OCI-LY7 (cell line): ENCODE measurements around the gene APCDD1. TPM values are rescaled to one million over a fixed set of nuclear protein-coding genes. Genes with fewer than 3 reads are reported as not detected.

ENCODE experiments used
- BruUV-seq: library from RNA; stranded (reverse); fragments of 400-500 nt; replicated peaks from 2 replicates; lab custom pipeline; 2021; lab: Mats Ljungman, UMichigan
- CTCF ChIA-PET: fragments of 300-600 bp; sonication (Branson Sonifier 250); formaldehyde crosslinking; loops from one replicate; lab custom pipeline; 2022; ENCODE audit warnings: antibody characterized with exemption; ENCODE audit not compliant: unreplicated experiment; lab: Charles Lee
- POLR2A ChIA-PET: fragments of 300-600 bp; sonication (Branson Sonifier 250); formaldehyde crosslinking; loops from one replicate; lab custom pipeline; 2022; ENCODE audit warnings: antibody characterized with exemption; lab: Charles Lee
- DNase-seq: peaks from one replicate; pipeline ENCODE4 v3.0.0-alpha.2; 2015; ENCODE audit warnings: low spot score
- H2AFZ ChIP-seq: fragments of 200-600 bp; sonication (generic), shearing (Covaris generic); 2 replicates; pipeline ENCODE4 v1.6.1; 2014; ENCODE audit warnings: mild to moderate bottlenecking, antibody characterized with exemption, low read length, moderate library complexity
- H3K27ac ChIP-seq: fragments of 200-600 bp; sonication (generic); 2 replicates; pipeline ENCODE4 v1.5.1; 2014; ENCODE audit warnings: mixed run types, low read depth, mild to moderate bottlenecking, moderate library complexity, low read length, inconsistent platforms; ENCODE audit not compliant: poor library complexity, severe bottlenecking
- H3K36me3 ChIP-seq: fragments of 200-600 bp; sonication (generic); 2 replicates; pipeline ENCODE4 v1.6.1; 2014; ENCODE audit warnings: mild to moderate bottlenecking, antibody characterized with exemption, low read length, moderate library complexity, mixed read lengths; ENCODE audit not compliant: insufficient read depth
- H3K4me1 ChIP-seq: fragments of 200-600 bp; sonication (generic); 2 replicates; pipeline ENCODE4 v1.5.1; 2014; ENCODE audit warnings: mild to moderate bottlenecking, low read length; ENCODE audit not compliant: insufficient read depth, poor library complexity, severe bottlenecking
- H3K4me2 ChIP-seq: fragments of 200-600 bp; sonication (generic); 2 replicates; pipeline ENCODE4 v1.6.1; 2014; ENCODE audit warnings: mild to moderate bottlenecking, low read length
- H3K4me3 ChIP-seq: fragments of 200-600 bp; sonication (generic); 2 replicates; pipeline ENCODE4 v1.5.1; 2014; ENCODE audit warnings: mild to moderate bottlenecking, low read depth, low read length; ENCODE audit not compliant: poor library complexity, severe bottlenecking
- H3K79me2 ChIP-seq: fragments of 200-600 bp; sonication (generic); 2 replicates; pipeline ENCODE4 v1.6.1; 2016; ENCODE audit warnings: low read depth, mild to moderate bottlenecking, low read length, moderate library complexity, mixed read lengths; ENCODE audit not compliant: insufficient read depth
- H3K9me2 ChIP-seq: fragments of 200-600 bp; sonication (generic); 2 replicates; pipeline ENCODE4 v1.6.1; 2016; ENCODE audit warnings: mild to moderate bottlenecking, low read length, mixed read lengths; ENCODE audit not compliant: insufficient read depth
- H3K9me3 ChIP-seq: fragments of 200-600 bp; sonication (generic); 2 replicates; pipeline ENCODE4 v1.6.1; 2014; ENCODE audit warnings: mild to moderate bottlenecking, mixed run types, low read length, mixed read lengths
- H4K20me1 ChIP-seq: fragments of 200-600 bp; sonication (generic); 2 replicates; pipeline ENCODE4 v1.6.1; 2014; ENCODE audit warnings: mild to moderate bottlenecking, antibody characterized with exemption, low read length, moderate library complexity, mixed read lengths; ENCODE audit not compliant: insufficient read depth
- CTCF ChIP-seq: fragments of 200-600 bp; sonication (generic); conservative IDR thresholded peaks from 2 replicates; pipeline ENCODE4 v1.5.1; 2014; ENCODE audit warnings: mild to moderate bottlenecking, antibody characterized with exemption, low read length, moderate library complexity, mixed read lengths
- EZH2phosphoT487 ChIP-seq: fragments of 200-600 bp; sonication (generic); IDR thresholded peaks from 2 replicates; pipeline ENCODE4 v1.6.1; 2018; ENCODE audit warnings: low read depth, borderline replicate concordance, mild to moderate bottlenecking, mixed run types, antibody characterized with exemption, low read length, moderate library complexity, mixed read lengths
- intact Hi-C: fragments of 100-400 bp; cut with micrococcal nuclease; formaldehyde crosslinking; loops from one replicate; pipeline ENCODE4 v1.10.0; 2022; ENCODE audit not compliant: unreplicated experiment
- total RNA-seq, 2 experiments: library from RNA; depleted of rRNA in 1 of 2; stranded (reverse); fragments of >200 nt in 1 of 2; shearing (Covaris generic) in 1 of 2; gene quantifications; 2 replicates each; pipeline ENCODE4 v1.2.3, GENCODE V29; 2014 to 2022

APCDD1 gene
- total RNA-seq, 2 experiments from 2014 or later, result not detected

GRCh38 chr18:10475654-10476291 is 21.3 kb downstream of the APCDD1 start:
- Histone ChIP-seq H4K20me1 (no peaks in the 10 kb centered on the region), H3K4me2 (peak overlapping the region; percentile 8; the same call in 1 of the 2 replicates), H3K36me3 (no peaks in the 10 kb centered on the region), H3K27ac (no peak overlapping the region), H3K79me2 (no peaks in the 10 kb centered on the region), H2AFZ (peak overlapping the region; percentile 45; the same call in 1 of the 2 replicates), H3K9me2 (no peaks in the 10 kb centered on the region), H3K9me3 (no peaks in the 10 kb centered on the region), H3K4me1 (peaks cover 41% of the 10 kb centered on the region), H3K4me3 (no peak overlapping the region)
- ChIA-PET POLR2A (interaction anchor here (0.9 kb wide), 1 partner anchor 12 kb away, joined by 3 read pairs; no protein-coding TSS in a partner anchor), CTCF (no interaction called here)
- TF ChIP-seq CTCF, result no peak
- TF ChIP-seq EZH2phosphoT487, result no peak
- intact Hi-C loops, result no loop called here
- no TSS peak for BruUV-seq
- peak; percentile 25 for DNase-seq

- Histone ChIP-seq H3K4me2 (peak overlapping the region; percentile 8; the same call in 1 of the 2 replicates), H3K4me3 (no peak overlapping the region), H3K4me1 (peaks cover 45% of the 10 kb centered on the region), H3K36me3 (no peaks in the 10 kb centered on the region), H3K27ac (no peak overlapping the region), H3K9me2 (no peaks in the 10 kb centered on the region), H3K79me2 (no peaks in the 10 kb centered on the region), H3K9me3 (no peaks in the 10 kb centered on the region), H4K20me1 (no peaks in the 10 kb centered on the region), H2AFZ (peak overlapping the region; percentile 45; the same call in 1 of the 2 replicates)
- no TSS peak for BruUV-seq
- TF ChIP-seq EZH2phosphoT487, result no peak
- no peak for TF ChIP-seq CTCF
- intact Hi-C loops, result no loop called here
- ChIA-PET CTCF (no interaction called here), POLR2A (interaction anchor here (0.9 kb wide), 1 partner anchor 12 kb away, joined by 3 read pairs; no protein-coding TSS in a partner anchor)
- no peak for DNase-seq
Observed at GRCh38 chr18:10476338-10476791, 21.9 kb downstream of the APCDD1 start.
